IMR-90 (cell line): ENCODE results near the gene RAB29.

Source experiments
- CTCF ChIP-seq: conservative IDR thresholded peaks from 2 replicates; pipeline ENCODE4 v1.5.1; 2012; ENCODE audit warnings: mild to moderate bottlenecking, low read depth, low read length, improper control_type of control experiment
- POLR2A ChIP-seq: IDR thresholded peaks from 2 replicates; pipeline ENCODE4 v1.6.1; 2012; ENCODE audit warnings: mild to moderate bottlenecking, low read depth, low read length
- RCOR1 ChIP-seq: IDR thresholded peaks from 2 replicates; pipeline ENCODE4 v1.6.1; 2012; ENCODE audit warnings: mild to moderate bottlenecking, low read length, improper control_type of control experiment; ENCODE audit not compliant: insufficient replicate concordance
- USF2 ChIP-seq: fragments of 150-350 bp; IDR thresholded peaks from 2 replicates; pipeline ENCODE4 v1.6.1; 2017; ENCODE audit warnings: mild to moderate bottlenecking, antibody characterized with exemption, low read length, low read depth
- TF ChIP-seq, protein P1 (sequence below): fragments of 150-350 bp; IDR thresholded peaks from 2 replicates; pipeline ENCODE4 v1.6.1; 2016; ENCODE audit warnings: low read depth, mild to moderate bottlenecking, low read length, moderate library complexity, borderline replicate concordance

DNA sequence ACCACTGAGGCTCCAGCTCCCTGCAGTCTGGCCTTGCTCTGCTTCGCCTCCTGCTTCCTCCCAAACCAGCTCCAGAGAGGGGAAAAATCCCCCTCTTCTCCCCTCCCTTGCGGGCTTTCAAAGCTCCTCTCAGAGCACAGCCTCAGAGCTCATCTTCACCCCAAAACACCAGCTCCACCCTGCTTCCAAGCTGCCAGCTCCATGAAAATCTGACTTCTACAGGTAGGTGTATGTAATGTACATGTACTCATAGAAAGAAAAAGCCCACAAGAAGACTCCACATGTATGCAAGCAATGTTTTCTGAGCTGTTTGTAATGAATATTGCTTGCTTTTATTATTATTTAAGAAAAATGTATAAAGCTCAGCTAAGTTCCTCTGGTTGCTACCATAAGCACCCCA, 29.3 kb upstream of the RAB29 start:
- TF ChIP-seq CTCF (no peak), RCOR1 (no peak), POLR2A (no peak), USF2 (no peak)
- TF ChIP-seq, protein P1, sequence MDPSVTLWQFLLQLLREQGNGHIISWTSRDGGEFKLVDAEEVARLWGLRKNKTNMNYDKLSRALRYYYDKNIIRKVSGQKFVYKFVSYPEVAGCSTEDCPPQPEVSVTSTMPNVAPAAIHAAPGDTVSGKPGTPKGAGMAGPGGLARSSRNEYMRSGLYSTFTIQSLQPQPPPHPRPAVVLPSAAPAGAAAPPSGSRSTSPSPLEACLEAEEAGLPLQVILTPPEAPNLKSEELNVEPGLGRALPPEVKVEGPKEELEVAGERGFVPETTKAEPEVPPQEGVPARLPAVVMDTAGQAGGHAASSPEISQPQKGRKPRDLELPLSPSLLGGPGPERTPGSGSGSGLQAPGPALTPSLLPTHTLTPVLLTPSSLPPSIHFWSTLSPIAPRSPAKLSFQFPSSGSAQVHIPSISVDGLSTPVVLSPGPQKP: no peak
